Fibroblast of lung (primary cell): ENCODE data around the gene HINFP. TPM values are rescaled to one million over a fixed set of nuclear protein-coding genes. Genes with fewer than 3 reads are reported as not detected.

Experiments used
- DNase-seq, 2 donors: peaks; one replicate each; pipeline versions ENCODE4 v3.0.0 to v3.0.0-alpha.2; 2010; ENCODE audit warnings: low read depth in 2 of 2
- H2AFZ ChIP-seq: 2 replicates; pipeline ENCODE4 v1.5.1; 2012; ENCODE audit warnings: low read length, control low read depth, inconsistent platforms
- H3K27ac ChIP-seq: 2 replicates; pipeline ENCODE4 v1.5.1; 2011; ENCODE audit warnings: low read length, control low read depth; ENCODE audit not compliant: insufficient read depth
- H3K27me3 ChIP-seq: 2 replicates; pipeline ENCODE4 v1.5.1; 2011; ENCODE audit warnings: mild to moderate bottlenecking, low read length; ENCODE audit not compliant: control insufficient read depth, insufficient read depth
- H3K36me3 ChIP-seq: 2 replicates; pipeline ENCODE4 v1.5.1; 2011; ENCODE audit warnings: low read length; ENCODE audit not compliant: control insufficient read depth, insufficient read depth
- H3K4me1 ChIP-seq: 2 replicates; pipeline ENCODE4 v1.5.1; 2011; ENCODE audit warnings: low read length; ENCODE audit not compliant: control insufficient read depth, insufficient read depth; ENCODE audit errors: extremely low read depth
- H3K4me2 ChIP-seq: 2 replicates; pipeline ENCODE4 v1.5.1; 2011; ENCODE audit warnings: low read length, control low read depth; ENCODE audit not compliant: insufficient read depth; ENCODE audit errors: extremely low read depth
- H3K4me3 ChIP-seq, 4 experiments: fragments of 200-600 bp in 1 of 4; sonication (generic) in 1 of 4; replicated peaks in 1 of 4; 2 replicates each; pipeline ENCODE4 v1.5.1; 2011 to 2016; ENCODE audit warnings: low read length in 4 of 4, low read depth in 3 of 4, mild to moderate bottlenecking in 3 of 4, control low read depth in 2 of 4, inconsistent platforms in 1 of 4, mixed read lengths in 1 of 4; ENCODE audit not compliant: insufficient read depth in 1 of 4; ENCODE audit errors: control extremely low read depth in 1 of 4
- H3K79me2 ChIP-seq: 2 replicates; pipeline ENCODE4 v1.5.1; 2012; ENCODE audit warnings: mild to moderate bottlenecking, low read length, inconsistent platforms; ENCODE audit not compliant: control insufficient read depth, insufficient read depth
- H3K9ac ChIP-seq: 2 replicates; pipeline ENCODE4 v1.5.1; 2011; ENCODE audit warnings: mild to moderate bottlenecking, low read length, control low read depth; ENCODE audit not compliant: insufficient read depth
- H3K9me3 ChIP-seq: 2 replicates; pipeline ENCODE4 v1.5.1; 2012; ENCODE audit warnings: low read depth, low read length; ENCODE audit not compliant: control insufficient read depth, insufficient read depth
- H4K20me1 ChIP-seq: 2 replicates; pipeline ENCODE4 v1.5.1; 2011; ENCODE audit warnings: low read length; ENCODE audit not compliant: control insufficient read depth, insufficient read depth; ENCODE audit errors: extremely low read depth
- EZH2 ChIP-seq: IDR thresholded peaks from 2 replicates; pipeline ENCODE4 v1.5.1; 2012; ENCODE audit warnings: low read length, control low read depth, mild to moderate bottlenecking; ENCODE audit errors: missing control alignments
- polyA plus RNA-seq, 2 donors: library from polyadenylated mRNA; depleted of rRNA in 1 of 2; stranded (reverse) in 1 of 2; unstranded in 1 of 2; fragments of >200 nt; gene quantifications; 2 replicates each; pipeline ENCODE4 v1.2.1, GENCODE V29; 2011 to 2012; ENCODE audit warnings: missing spikeins in 1 of 2
- total RNA-seq: library from RNA; depleted of rRNA; stranded (reverse); fragments of >200 nt; gene quantifications from 2 replicates; pipeline ENCODE4 v1.2.1, GENCODE V29; 2014
- TF ChIP-seq, protein P1 (sequence below), 2 donors: IDR thresholded peaks in 1 of 2; conservative IDR thresholded peaks in 1 of 2; 1 replicate in 1 of 2; 2 replicates in 1 of 2; pipeline ENCODE4 v1.5.1; 2011 to 2012; ENCODE audit warnings: low read length in 2 of 2, control low read depth in 1 of 2, inconsistent platforms in 1 of 2, low read depth in 1 of 2, mild to moderate bottlenecking in 1 of 2

The HINFP gene
- total and polyA plus RNA-seq, 2 donors (not counting 1 experiment from before 2014, with no cell fraction given): 13.1 to 13.5 TPM

DNA sequence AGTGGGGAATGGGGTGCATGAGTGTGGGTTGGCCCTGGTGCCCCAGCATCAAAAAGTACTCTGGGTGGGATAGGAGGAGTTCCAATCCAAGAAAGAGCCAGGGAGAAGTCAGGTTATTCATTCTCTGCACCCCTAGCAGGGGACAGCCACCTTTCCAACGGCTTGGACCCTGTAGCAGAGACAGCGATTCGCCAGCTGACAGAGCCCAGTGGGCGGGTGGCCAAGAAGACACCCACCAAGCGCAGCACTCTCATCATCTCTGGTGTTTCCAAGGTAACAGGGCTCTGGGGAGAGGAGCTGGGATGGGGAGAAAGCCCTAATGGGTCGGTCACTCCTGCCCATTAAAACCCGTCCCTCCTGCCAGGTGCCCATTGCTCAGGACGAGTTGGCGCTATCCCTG, 7.7 kb upstream of the HINFP start:
- Histone ChIP-seq H3K4me3 (no peak overlapping the region), H4K20me1 (no peaks in the 10 kb centered on the region), H3K36me3 (peaks cover 10% of the 10 kb centered on the region), H3K4me2 (no peak overlapping the region), H2AFZ (no peak overlapping the region), H3K9me3 (no peaks in the 10 kb centered on the region), H3K79me2 (peaks cover 2% of the 10 kb centered on the region), H3K27me3 (no peaks in the 10 kb centered on the region), H3K27ac (no peak overlapping the region), H3K4me1 (peaks cover 2% of the 10 kb centered on the region), H3K9ac (no peak overlapping the region)
- DNase-seq: no peak
- no peak for TF ChIP-seq EZH2
- TF ChIP-seq, protein P1, sequence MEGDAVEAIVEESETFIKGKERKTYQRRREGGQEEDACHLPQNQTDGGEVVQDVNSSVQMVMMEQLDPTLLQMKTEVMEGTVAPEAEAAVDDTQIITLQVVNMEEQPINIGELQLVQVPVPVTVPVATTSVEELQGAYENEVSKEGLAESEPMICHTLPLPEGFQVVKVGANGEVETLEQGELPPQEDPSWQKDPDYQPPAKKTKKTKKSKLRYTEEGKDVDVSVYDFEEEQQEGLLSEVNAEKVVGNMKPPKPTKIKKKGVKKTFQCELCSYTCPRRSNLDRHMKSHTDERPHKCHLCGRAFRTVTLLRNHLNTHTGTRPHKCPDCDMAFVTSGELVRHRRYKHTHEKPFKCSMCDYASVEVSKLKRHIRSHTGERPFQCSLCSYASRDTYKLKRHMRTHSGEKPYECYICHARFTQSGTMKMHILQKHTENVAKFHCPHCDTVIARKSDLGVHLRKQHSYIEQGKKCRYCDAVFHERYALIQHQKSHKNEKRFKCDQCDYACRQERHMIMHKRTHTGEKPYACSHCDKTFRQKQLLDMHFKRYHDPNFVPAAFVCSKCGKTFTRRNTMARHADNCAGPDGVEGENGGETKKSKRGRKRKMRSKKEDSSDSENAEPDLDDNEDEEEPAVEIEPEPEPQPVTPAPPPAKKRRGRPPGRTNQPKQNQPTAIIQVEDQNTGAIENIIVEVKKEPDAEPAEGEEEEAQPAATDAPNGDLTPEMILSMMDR (conservative IDR thresholded peaks at IDR 0.05 in 1 of 2, IDR thresholded peaks at IDR 0.05 in 1 of 2; ENCODE audit: low read depth in 1 of 2, low read length in 2 of 2): no peak

DNA sequence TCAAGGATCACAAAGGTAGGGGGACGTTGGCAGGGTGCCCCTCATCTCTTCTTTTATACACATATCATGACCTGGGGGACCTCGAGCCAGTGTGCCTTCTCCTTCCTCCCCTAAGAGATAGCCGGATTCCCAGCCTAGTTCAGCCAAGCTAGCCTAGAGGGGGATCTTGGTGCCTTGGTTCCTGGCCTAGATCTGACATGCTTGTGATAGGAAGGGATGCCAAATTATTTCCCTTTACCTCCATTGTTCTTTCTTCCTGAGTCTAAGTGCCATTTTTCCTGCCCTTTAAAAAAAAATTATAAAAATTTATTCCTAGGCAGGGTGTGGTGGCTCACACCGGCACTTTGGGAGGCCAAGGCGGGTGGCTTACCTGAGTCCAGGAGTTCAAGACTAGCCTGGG, 7.0 kb upstream of the HINFP start:
- H3K36me3 ChIP-seq: peaks cover 10% of the 10 kb centered on the region
- no peaks in the 10 kb centered on the region for H4K20me1 ChIP-seq
- peaks cover 2% of the 10 kb centered on the region for H3K4me1 ChIP-seq
- no peak overlapping the region for H3K27ac ChIP-seq
- no peaks in the 10 kb centered on the region for H3K9me3 ChIP-seq
- H3K4me2 ChIP-seq: no peak overlapping the region
- no peaks in the 10 kb centered on the region for H3K79me2 ChIP-seq
- no peaks in the 10 kb centered on the region for H3K27me3 ChIP-seq
- no peak for DNase-seq
- H2AFZ ChIP-seq: no peak overlapping the region
- no peak for TF ChIP-seq EZH2
- TF ChIP-seq, protein P1 (conservative IDR thresholded peaks at IDR 0.05 in 1 of 2, IDR thresholded peaks at IDR 0.05 in 1 of 2; ENCODE audit: low read depth in 1 of 2, low read length in 2 of 2): no peak
- H3K9ac ChIP-seq: no peak overlapping the region
- no peak overlapping the region for H3K4me3 ChIP-seq

DNA sequence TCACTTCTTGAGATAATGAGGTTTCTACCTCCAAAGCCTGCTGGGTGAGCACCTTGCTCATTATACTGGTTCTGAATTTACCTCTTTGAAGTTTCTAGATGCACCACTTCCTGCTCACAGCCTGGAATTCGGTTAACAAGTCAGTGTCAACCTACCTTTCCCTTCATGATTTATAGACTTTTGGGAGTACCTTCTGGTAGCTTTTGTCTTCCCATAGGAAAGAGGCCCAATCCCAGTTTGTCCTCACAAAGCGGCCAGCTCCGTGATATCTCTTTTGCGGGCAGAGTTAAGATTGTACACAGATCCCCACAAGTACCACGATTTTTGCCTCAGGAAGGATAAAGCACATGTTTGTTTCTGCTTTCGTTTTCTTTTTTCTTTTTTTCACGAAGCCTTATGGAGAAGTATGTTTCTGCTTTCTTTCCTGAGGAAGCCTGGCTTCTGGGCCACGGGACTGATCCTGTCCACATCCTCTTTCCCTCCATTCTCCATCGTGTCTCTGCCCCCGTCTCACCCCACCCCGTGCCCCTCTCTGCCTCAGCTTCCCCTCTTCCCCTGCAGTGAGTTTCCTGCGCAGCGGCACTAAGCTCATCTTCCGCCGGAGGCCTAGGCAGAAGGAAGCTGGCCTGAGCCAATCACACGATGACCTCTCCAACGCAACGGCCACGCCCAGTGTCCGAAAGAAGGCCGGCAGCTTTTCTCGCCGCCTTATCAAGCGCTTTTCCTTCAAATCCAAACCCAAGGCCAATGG, 5.7 kb upstream of the HINFP start:
- Histone ChIP-seq H3K27me3 (no peaks in the 10 kb centered on the region), H3K9ac (no peak overlapping the region), H3K4me2 (no peak overlapping the region), H3K36me3 (peaks cover 10% of the 10 kb centered on the region), H3K4me1 (peaks cover 6% of the 10 kb centered on the region), H3K79me2 (no peaks in the 10 kb centered on the region), H3K9me3 (no peaks in the 10 kb centered on the region), H2AFZ (no peak overlapping the region), H3K4me3 (no peak overlapping the region), H3K27ac (no peak overlapping the region), H4K20me1 (no peaks in the 10 kb centered on the region)
- DNase-seq: no peak
- TF ChIP-seq EZH2: no peak
- TF ChIP-seq, protein P1 (conservative IDR thresholded peaks at IDR 0.05 in 1 of 2, IDR thresholded peaks at IDR 0.05 in 1 of 2; ENCODE audit: low read depth in 1 of 2, low read length in 2 of 2): no peak
